ENCODE results near the gene GIMAP2.

DNA sequence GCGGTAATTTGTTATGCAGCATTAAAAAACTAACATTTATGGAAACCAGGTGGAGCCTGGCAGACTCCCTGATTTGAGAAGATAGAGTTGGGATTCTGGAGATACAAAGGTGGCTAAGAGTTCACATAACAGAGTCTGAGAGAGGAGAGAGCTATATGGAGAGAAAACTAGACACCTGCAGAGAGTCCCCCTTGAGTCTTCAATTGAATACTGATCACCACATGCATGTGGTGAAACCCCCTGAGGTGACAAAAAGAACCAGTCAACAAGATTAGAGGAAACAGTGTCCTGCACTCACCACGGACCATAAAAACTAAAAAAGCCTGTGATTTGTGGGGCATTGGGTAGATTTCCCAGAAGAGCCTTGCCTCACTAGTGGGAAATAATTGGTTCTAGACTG, 10.1 kb downstream of the GIMAP2 start:
- TF ChIP-seq POLR2A (IDR thresholded peaks at IDR 0.05; ENCODE audit: low read depth, low read length) = no peak
- TF ChIP-seq, protein P1, sequence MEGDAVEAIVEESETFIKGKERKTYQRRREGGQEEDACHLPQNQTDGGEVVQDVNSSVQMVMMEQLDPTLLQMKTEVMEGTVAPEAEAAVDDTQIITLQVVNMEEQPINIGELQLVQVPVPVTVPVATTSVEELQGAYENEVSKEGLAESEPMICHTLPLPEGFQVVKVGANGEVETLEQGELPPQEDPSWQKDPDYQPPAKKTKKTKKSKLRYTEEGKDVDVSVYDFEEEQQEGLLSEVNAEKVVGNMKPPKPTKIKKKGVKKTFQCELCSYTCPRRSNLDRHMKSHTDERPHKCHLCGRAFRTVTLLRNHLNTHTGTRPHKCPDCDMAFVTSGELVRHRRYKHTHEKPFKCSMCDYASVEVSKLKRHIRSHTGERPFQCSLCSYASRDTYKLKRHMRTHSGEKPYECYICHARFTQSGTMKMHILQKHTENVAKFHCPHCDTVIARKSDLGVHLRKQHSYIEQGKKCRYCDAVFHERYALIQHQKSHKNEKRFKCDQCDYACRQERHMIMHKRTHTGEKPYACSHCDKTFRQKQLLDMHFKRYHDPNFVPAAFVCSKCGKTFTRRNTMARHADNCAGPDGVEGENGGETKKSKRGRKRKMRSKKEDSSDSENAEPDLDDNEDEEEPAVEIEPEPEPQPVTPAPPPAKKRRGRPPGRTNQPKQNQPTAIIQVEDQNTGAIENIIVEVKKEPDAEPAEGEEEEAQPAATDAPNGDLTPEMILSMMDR (conservative IDR thresholded peaks at IDR 0.05; ENCODE audit: low read depth, low read length) = no peak
- TF ChIP-seq MXI1 (IDR thresholded peaks at IDR 0.05; ENCODE audit: borderline replicate concordance, low read depth, low read length) = no peak
- TF ChIP-seq, protein P2, sequence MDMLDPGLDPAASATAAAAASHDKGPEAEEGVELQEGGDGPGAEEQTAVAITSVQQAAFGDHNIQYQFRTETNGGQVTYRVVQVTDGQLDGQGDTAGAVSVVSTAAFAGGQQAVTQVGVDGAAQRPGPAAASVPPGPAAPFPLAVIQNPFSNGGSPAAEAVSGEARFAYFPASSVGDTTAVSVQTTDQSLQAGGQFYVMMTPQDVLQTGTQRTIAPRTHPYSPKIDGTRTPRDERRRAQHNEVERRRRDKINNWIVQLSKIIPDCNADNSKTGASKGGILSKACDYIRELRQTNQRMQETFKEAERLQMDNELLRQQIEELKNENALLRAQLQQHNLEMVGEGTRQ (IDR thresholded peaks at IDR 0.05; ENCODE audit: low read depth, low read length) = no peak
- no peak for TF ChIP-seq MAZ (IDR thresholded peaks at IDR 0.05; ENCODE audit: borderline replicate concordance, low read depth, low read length)
